Trophoblast cell (in vitro differentiated cells and primary cell): ENCODE results near the gene SELPLG.
"Not testable (repeated sequence)": the region's sequence is repeated elsewhere in the genome, so short reads cannot be mapped to it uniquely, and the experiment has no call there.

Experiments used
- DNase-seq, 2 donors: peaks; one replicate each; pipeline ENCODE4 v3.0.0-alpha.2; 2016
- H2AFZ ChIP-seq: 2 replicates; pipeline ENCODE4 v1.6.1; 2013; ENCODE audit warnings: low read length, moderate library complexity, mild to moderate bottlenecking; ENCODE audit not compliant: insufficient read depth, poor library complexity
- H2AK5ac ChIP-seq: 2 replicates; pipeline ENCODE4 v1.6.1; 2013; ENCODE audit warnings: mild to moderate bottlenecking, low read length
- H2BK120ac ChIP-seq: 2 replicates; pipeline ENCODE4 v1.6.1; 2013; ENCODE audit warnings: low read length, mild to moderate bottlenecking, moderate library complexity; ENCODE audit not compliant: insufficient read depth, poor library complexity
- H2BK12ac ChIP-seq: 2 replicates; pipeline ENCODE4 v1.6.1; 2013; ENCODE audit warnings: mild to moderate bottlenecking, low read length, moderate library complexity
- H2BK5ac ChIP-seq: 2 replicates; pipeline ENCODE4 v1.6.1; 2013; ENCODE audit warnings: low read length, low read depth, moderate library complexity, mild to moderate bottlenecking; ENCODE audit not compliant: poor library complexity
- H3K14ac ChIP-seq: 2 replicates; pipeline ENCODE4 v1.6.1; 2013; ENCODE audit warnings: mild to moderate bottlenecking, low read length
- H3K18ac ChIP-seq: 2 replicates; pipeline ENCODE4 v1.6.1; 2013; ENCODE audit warnings: mild to moderate bottlenecking, low read length
- H3K23ac ChIP-seq: 2 replicates; pipeline ENCODE4 v1.6.1; 2013; ENCODE audit warnings: low read length
- H3K27ac ChIP-seq: 2 replicates; pipeline ENCODE4 v1.5.1; 2013; ENCODE audit warnings: low read depth, mild to moderate bottlenecking, inconsistent platforms, low read length, moderate library complexity
- H3K27me3 ChIP-seq: 2 replicates; pipeline ENCODE4 v1.6.1; 2013; ENCODE audit warnings: inconsistent platforms, mild to moderate bottlenecking, low read length, moderate library complexity; ENCODE audit not compliant: insufficient read depth
- H3K36me3 ChIP-seq, 2 experiments: 1 replicate in 1 of 2; 2 replicates in 1 of 2; pipeline ENCODE4 v1.6.1; 2013; ENCODE audit warnings: low read length in 2 of 2, mild to moderate bottlenecking in 2 of 2, moderate library complexity in 1 of 2; ENCODE audit not compliant: insufficient read depth in 2 of 2, control insufficient read depth in 1 of 2
- H3K4ac ChIP-seq: 2 replicates; pipeline ENCODE4 v1.6.1; 2013; ENCODE audit warnings: low read depth, mild to moderate bottlenecking, low read length, moderate library complexity
- H3K4me1 ChIP-seq, 2 experiments: 1 replicate in 1 of 2; 2 replicates in 1 of 2; pipeline ENCODE4 v1.6.1; 2013; ENCODE audit warnings: low read length in 2 of 2, mild to moderate bottlenecking in 2 of 2, moderate library complexity in 1 of 2; ENCODE audit not compliant: insufficient read depth in 2 of 2, control insufficient read depth in 1 of 2
- H3K4me2 ChIP-seq: 2 replicates; pipeline ENCODE4 v1.6.1; 2013; ENCODE audit warnings: inconsistent platforms, mild to moderate bottlenecking, low read length, moderate library complexity
- H3K4me3 ChIP-seq: 2 replicates; pipeline ENCODE4 v1.5.1; 2013; ENCODE audit warnings: mild to moderate bottlenecking, low read depth, low read length, inconsistent platforms
- H3K79me1 ChIP-seq: one replicate; pipeline ENCODE4 v1.6.1; 2013; ENCODE audit warnings: low read length
- H3K79me2 ChIP-seq: 2 replicates; pipeline ENCODE4 v1.6.1; 2013; ENCODE audit warnings: low read length, mild to moderate bottlenecking; ENCODE audit not compliant: control insufficient read depth, insufficient read depth, poor library complexity
- H3K9ac ChIP-seq: 2 replicates; pipeline ENCODE4 v1.6.1; 2013; ENCODE audit warnings: mild to moderate bottlenecking, low read length
- H3K9me3 ChIP-seq: 2 replicates; pipeline ENCODE4 v1.6.1; 2013; ENCODE audit warnings: low read depth, mild to moderate bottlenecking, control low read depth, inconsistent platforms, low read length; ENCODE audit not compliant: insufficient read depth
- H4K12ac ChIP-seq: 2 replicates; pipeline ENCODE4 v1.6.1; 2013; ENCODE audit warnings: low read depth, mild to moderate bottlenecking, low read length, moderate library complexity
- H4K8ac ChIP-seq: 2 replicates; pipeline ENCODE4 v1.6.1; 2013; ENCODE audit warnings: low read depth, mild to moderate bottlenecking, low read length, moderate library complexity
- H4K91ac ChIP-seq: one replicate; pipeline ENCODE4 v1.6.1; 2013; ENCODE audit warnings: low read depth, mild to moderate bottlenecking, low read length, moderate library complexity
- WGBS: extraction: QIAGEN DNeasy Blood & Tissue Kit; methylation state at CpG from one replicate; pipeline ENCODE4 v1.1.7; 2013; ENCODE audit warnings: missing lambda C conversion rate; ENCODE audit not compliant: insufficient read length, insufficient coverage; ENCODE audit errors: extremely low coverage; 5-methylcytosine and 5-hydroxymethylcytosine counted together

SELPLG gene

GRCh38 chr12:108577458-108577857, 56.2 kb downstream of the SELPLG start:
- no peak for DNase-seq
- H3K79me2 ChIP-seq = peaks cover 15% of the 10 kb centered on the region
- peaks cover 6% of the 10 kb centered on the region for H3K9me3 ChIP-seq
- H4K91ac ChIP-seq = no peak overlapping the region
- no peak overlapping the region for H3K4me2 ChIP-seq
- H3K79me1 ChIP-seq = peaks cover 46% of the 10 kb centered on the region
- H3K27me3 ChIP-seq = no peaks in the 10 kb centered on the region
- no peak overlapping the region for H3K4ac ChIP-seq
- no peaks in the 10 kb centered on the region for H3K36me3 ChIP-seq
- no peak overlapping the region for H3K9ac ChIP-seq
- no peak overlapping the region for H2AFZ ChIP-seq
- no peak overlapping the region for H4K8ac ChIP-seq
- H2BK12ac ChIP-seq = no peak overlapping the region
- H3K4me1 ChIP-seq = peaks cover 22 to 29% of the 10 kb centered on the region in 2 experiments
- H3K18ac ChIP-seq = no peak overlapping the region
- no peak overlapping the region for H3K4me3 ChIP-seq
- H2BK5ac ChIP-seq = no peak overlapping the region
- H4K12ac ChIP-seq = no peak overlapping the region
- H3K23ac ChIP-seq = no peak overlapping the region
- no peak overlapping the region for H2BK120ac ChIP-seq
- no peak overlapping the region for H2AK5ac ChIP-seq
- no peak overlapping the region for H3K27ac ChIP-seq
- H3K14ac ChIP-seq = no peak overlapping the region

- Histone ChIP-seq H3K79me1 (peaks cover 41% of the 10 kb centered on the region), H3K4me3 (no peak overlapping the region), H2AK5ac (peak overlapping the region; percentile 49), H2BK5ac (no peak overlapping the region), H3K27me3 (no peaks in the 10 kb centered on the region), H3K4me2 (no peak overlapping the region), H3K23ac (no peak overlapping the region), H3K9me3 (peaks cover 6% of the 10 kb centered on the region), H3K9ac (no peak overlapping the region), H2BK12ac (peak overlapping the region; percentile 94), H3K4me1 (peaks cover 15 to 22% of the 10 kb centered on the region in 2 experiments), H4K8ac (no peak overlapping the region), H3K14ac (peak overlapping the region; percentile 33), H3K18ac (peak overlapping the region; percentile 36), H3K27ac (no peak overlapping the region), H4K12ac (no peak overlapping the region), H3K79me2 (peaks cover 8% of the 10 kb centered on the region), H2AFZ (no peak overlapping the region), H3K36me3 (no peaks in the 10 kb centered on the region), H4K91ac (peak overlapping the region; percentile 84), H2BK120ac (peak overlapping the region; percentile 83), H3K4ac (peak overlapping the region; percentile 39)
- DNase-seq = no peak
- no CpG with 5 or more reads among the region's 6 CpGs for WGBS
Observed at GRCh38 chr12:108576660-108577234, 56.9 kb downstream of the SELPLG start.

GRCh38 chr12:108575199-108575912, 58.3 kb downstream of the SELPLG start:
- Histone ChIP-seq H2AFZ (no peak overlapping the region), H2BK5ac (no peak overlapping the region)

GRCh38 chr12:108574276-108574675, 59.4 kb downstream of the SELPLG start:
- not testable (repeated sequence) for H3K4ac ChIP-seq, H3K27ac ChIP-seq, H3K4me2 ChIP-seq, H3K79me2 ChIP-seq, H3K9me3 ChIP-seq, H3K14ac ChIP-seq, H3K36me3 ChIP-seq, H4K91ac ChIP-seq, H3K9ac ChIP-seq, H2BK12ac ChIP-seq, H2AFZ ChIP-seq, H2BK5ac ChIP-seq, H3K27me3 ChIP-seq, DNase-seq, H4K8ac ChIP-seq, H2BK120ac ChIP-seq, H2AK5ac ChIP-seq, H3K4me1 ChIP-seq, H3K18ac ChIP-seq, H4K12ac ChIP-seq, H3K4me3 ChIP-seq, H3K23ac ChIP-seq
- H3K79me1 ChIP-seq = peaks cover 26% of the 10 kb centered on the region
- WGBS = no CpG with 5 or more reads among the region's 1 CpG

More at GRCh38 chr12:108575199-108575912, 58.3 kb downstream of the SELPLG start:
- Histone ChIP-seq H4K91ac (peak overlapping the region; percentile 52), H3K9me3 (peaks cover 6% of the 10 kb centered on the region), H3K4me2 (no peak overlapping the region), H3K27me3 (no peaks in the 10 kb centered on the region), H4K12ac (no peak overlapping the region), H3K36me3 (no peaks in the 10 kb centered on the region), H3K4me3 (no peak overlapping the region), H3K18ac (no peak overlapping the region), H3K9ac (no peak overlapping the region), H2BK120ac (no peak overlapping the region), H4K8ac (no peak overlapping the region), H3K23ac (no peak overlapping the region), H3K14ac (no peak overlapping the region), H3K79me2 (peaks cover 2% of the 10 kb centered on the region), H2AK5ac (peak overlapping the region; percentile 80), H3K4ac (no peak overlapping the region), H2BK12ac (peak overlapping the region; percentile 77), H3K79me1 (peaks cover 36% of the 10 kb centered on the region), H3K27ac (no peak overlapping the region), H3K4me1 (peaks cover 13% of the 10 kb centered on the region in 2 experiments)
- no peak for DNase-seq
- no CpG with 5 or more reads among the region's 9 CpGs for WGBS
